ENCODE results near the gene COL6A1. TPM values are rescaled to one million over a fixed set of nuclear protein-coding genes. Genes with fewer than 3 reads are reported as not detected.

The COL6A1 gene
- total and polyA plus RNA-seq, 4 experiments from 2014 or later = 0.87 to 6.0 (median 5.2) TPM; not detected in 1

DNA sequence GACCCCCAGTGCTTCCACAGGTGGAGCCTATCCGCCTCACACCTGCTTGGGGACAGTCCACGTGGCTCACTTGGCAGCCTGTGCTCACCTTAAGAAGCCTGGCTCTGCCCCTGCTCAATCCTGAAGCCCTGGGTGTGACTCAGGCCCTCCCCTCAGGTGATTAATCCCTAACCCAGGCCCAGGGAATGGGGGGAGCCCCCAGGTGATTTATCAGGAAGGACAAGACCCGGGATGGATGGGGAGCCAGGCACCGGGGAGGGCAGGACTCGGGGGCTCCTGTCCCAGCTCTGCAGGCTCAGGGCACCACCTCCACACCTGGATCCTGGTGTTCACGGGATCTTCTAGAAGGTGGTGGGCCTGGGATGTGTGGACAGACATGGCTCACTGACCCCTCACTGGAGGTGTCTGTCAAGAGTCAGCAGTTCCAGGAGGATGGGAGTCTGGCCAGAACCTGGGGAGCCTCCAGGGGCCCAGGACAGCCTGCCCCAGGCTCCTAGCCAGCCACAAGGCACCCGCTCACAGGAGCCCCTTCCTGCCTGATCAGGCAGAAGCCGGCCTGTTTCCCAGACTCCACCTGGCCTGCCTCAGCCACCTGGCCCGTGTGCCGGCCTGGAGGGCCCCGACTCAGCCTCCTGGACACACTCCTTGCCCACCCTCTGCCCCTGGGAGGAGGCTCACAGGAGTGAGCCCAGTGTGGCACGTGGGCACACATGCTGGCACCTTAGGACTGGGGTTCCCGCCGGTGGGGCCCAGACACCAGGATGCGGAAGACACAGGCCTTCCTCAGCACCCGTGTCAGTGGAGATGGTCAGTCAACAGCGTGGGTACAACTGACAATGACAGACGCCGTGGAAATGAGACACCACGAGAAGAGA lies 38.6 kb upstream of the COL6A1 start:
- no peaks in the 10 kb centered on the region for H3K36me3 Mint-ChIP-seq
- no peaks in the 10 kb centered on the region for H3K4me1 ChIP-seq (ENCODE audit: insufficient read depth, low read length)
- no peak overlapping the region for H3K27ac ChIP-seq (ENCODE audit: low read depth, low read length)
- intact Hi-C loops (cut with micrococcal nuclease) = no loop called here
- ChIA-PET CTCF (ENCODE audit: partially characterized antibody) (no interaction called here), POLR2A (ENCODE audit: partially characterized antibody) (no interaction called here)
- no peaks in the 10 kb centered on the region for H3K4me1 Mint-ChIP-seq
- H3K27me3 ChIP-seq (ENCODE audit: insufficient read depth, low read length) = no peaks in the 10 kb centered on the region
- no peak for DNase-seq
- no peaks in the 10 kb centered on the region for H3K27me3 Mint-ChIP-seq
- H3K9me3 ChIP-seq (ENCODE audit: control insufficient read depth in 1 of 2, low read length in 2 of 2) = no peaks in the 10 kb centered on the region
- no peak overlapping the region for H3K27ac Mint-ChIP-seq
- no peaks in the 10 kb centered on the region for H3K9me3 Mint-ChIP-seq
- H3K36me3 ChIP-seq (ENCODE audit: insufficient read depth, low read length) = no peaks in the 10 kb centered on the region
- H3K4me3 ChIP-seq (ENCODE audit: low read length in 2 of 2) = no peak overlapping the region
- H3K4me3 Mint-ChIP-seq = no peak overlapping the region

DNA sequence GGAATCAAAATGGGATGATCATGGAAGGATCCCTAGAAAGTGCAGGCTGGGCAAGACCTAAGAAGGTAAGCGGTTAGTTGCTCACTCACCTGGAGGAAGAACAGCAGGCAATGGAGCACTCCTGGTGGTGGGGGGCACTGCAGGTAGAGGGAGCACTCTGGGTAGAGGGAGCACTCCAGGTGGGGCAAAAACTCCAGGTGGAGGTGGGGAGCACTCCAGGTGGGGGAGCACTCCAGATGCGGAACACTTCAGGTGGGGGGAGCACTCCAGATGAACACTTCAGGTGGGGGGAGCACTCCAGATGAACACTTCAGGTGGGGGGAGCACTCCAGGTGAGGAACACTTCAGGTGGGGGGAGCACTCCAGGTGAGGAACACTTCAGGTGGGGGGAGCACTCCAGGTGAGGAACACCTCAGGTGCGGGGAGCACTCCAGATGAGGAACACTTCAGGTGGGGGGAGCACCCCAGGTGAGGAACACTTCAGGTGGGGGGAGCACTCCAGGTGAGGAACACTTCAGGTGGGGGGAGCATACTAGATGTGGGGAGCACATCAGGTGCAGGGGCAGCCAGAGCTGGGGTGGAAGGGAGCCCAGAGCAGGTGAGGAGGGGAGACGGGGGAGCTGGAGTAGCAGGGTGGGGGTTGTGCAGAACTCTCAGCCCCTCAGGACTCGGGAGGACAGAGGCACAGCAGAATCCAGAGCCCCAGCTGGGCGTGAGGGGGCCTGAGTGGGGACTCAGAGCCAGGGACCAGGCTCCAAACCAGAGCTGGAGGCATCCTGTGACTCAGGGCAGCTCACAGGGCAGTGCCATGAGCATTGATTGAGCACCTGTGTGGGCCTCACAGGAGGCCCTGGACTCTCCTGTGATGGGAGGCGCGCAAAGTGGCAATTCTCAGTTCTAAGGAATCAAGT lies 37.7 kb upstream of the COL6A1 start:
- intact Hi-C loops (cut with micrococcal nuclease) = no loop called here
- Histone ChIP-seq H3K36me3 (ENCODE audit: insufficient read depth, low read length) (no peaks in the 10 kb centered on the region), H3K4me3 (ENCODE audit: low read length in 2 of 2) (no peak overlapping the region), H3K27ac (ENCODE audit: low read depth, low read length) (no peak overlapping the region), H3K27me3 (ENCODE audit: insufficient read depth, low read length) (no peaks in the 10 kb centered on the region), H3K9me3 (ENCODE audit: control insufficient read depth in 1 of 2, low read length in 2 of 2) (no peaks in the 10 kb centered on the region), H3K4me1 (ENCODE audit: insufficient read depth, low read length) (no peaks in the 10 kb centered on the region)
- ChIA-PET POLR2A (ENCODE audit: partially characterized antibody) (no interaction called here), CTCF (ENCODE audit: partially characterized antibody) (no interaction called here)
- Mint-ChIP-seq H3K36me3 (no peaks in the 10 kb centered on the region), H3K4me3 (no peak overlapping the region), H3K4me1 (no peaks in the 10 kb centered on the region), H3K27ac (no peak overlapping the region), H3K9me3 (no peaks in the 10 kb centered on the region), H3K27me3 (peaks cover 0 to 1% of the 10 kb centered on the region in 2 donors)
- DNase-seq = no peak

DNA sequence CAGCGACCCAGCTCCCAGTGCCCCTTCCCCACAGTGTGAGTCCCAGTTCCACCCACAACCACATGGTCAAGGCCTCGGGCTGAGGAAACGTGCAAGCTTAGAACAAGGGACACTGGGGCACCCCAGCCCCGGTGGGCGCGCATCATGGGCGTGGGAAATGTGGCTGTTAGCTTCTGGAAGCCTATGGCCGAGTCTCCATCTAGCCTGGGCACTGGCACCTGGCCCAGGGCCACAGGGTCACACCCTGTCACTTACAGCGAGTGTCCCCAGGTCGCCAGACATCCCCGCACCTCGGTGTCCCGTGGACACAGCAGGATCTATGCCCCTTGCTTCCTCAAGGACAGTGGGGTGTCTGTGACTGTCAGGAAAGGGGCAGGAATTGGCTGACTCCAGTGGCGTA lies 37.0 kb upstream of the COL6A1 start:
- Mint-ChIP-seq H3K27ac (no peak overlapping the region), H3K4me1 (no peaks in the 10 kb centered on the region), H3K27me3 (peaks cover 0 to 1% of the 10 kb centered on the region in 2 donors), H3K36me3 (no peaks in the 10 kb centered on the region), H3K4me3 (no peak overlapping the region), H3K9me3 (no peaks in the 10 kb centered on the region)
- no peak overlapping the region for H3K27ac ChIP-seq (ENCODE audit: low read depth, low read length)
- intact Hi-C loops (cut with micrococcal nuclease) = no loop called here
- H3K36me3 ChIP-seq (ENCODE audit: insufficient read depth, low read length) = no peaks in the 10 kb centered on the region
- no peaks in the 10 kb centered on the region for H3K9me3 ChIP-seq (ENCODE audit: control insufficient read depth in 1 of 2, low read length in 2 of 2)
- H3K27me3 ChIP-seq (ENCODE audit: insufficient read depth, low read length) = no peaks in the 10 kb centered on the region
- no peaks in the 10 kb centered on the region for H3K4me1 ChIP-seq (ENCODE audit: insufficient read depth, low read length)
- ChIA-PET CTCF (ENCODE audit: partially characterized antibody) (no interaction called here), POLR2A (ENCODE audit: partially characterized antibody) (no interaction called here)
- DNase-seq = no peak
- no peak overlapping the region for H3K4me3 ChIP-seq (ENCODE audit: low read length in 2 of 2)

DNA sequence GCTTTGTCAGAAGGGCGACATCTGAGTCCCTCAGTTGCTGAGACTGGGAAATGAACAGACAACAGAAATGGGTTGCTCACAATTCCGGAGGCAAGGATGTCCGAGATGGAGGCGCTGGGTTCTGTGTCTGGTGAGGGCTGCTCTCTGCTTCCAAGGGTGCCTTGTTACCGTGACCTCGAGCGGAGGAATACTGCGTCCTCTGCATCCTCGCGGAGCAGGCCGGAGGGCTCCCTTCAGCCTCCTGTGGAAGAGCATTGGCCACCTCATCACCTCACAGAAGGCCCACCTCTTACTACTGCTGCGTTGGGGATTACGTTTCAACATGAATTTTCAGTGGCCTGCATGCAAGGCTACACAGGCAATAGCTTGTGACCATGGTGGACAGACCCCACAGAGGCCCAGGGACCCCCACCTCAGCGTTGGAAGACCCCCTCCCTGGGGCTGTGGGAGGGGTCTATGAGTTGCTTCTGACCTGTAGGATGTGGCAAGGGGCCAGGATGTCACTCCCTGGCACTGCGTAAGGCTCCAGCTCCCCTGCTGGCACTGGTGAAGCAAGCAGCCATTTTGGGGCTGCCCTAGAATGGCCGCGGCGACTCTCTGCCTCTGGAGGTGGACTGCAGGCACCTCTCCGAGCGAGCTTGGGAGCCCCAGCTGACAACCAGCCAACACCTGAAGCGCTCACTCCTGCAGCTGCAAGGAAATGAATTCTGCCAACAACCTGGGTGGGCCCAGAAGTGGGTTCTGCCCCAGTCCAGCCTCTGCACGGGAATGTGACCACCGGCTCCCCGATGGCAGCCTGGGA lies 36.3 kb upstream of the COL6A1 start:
- Mint-ChIP-seq H3K4me1 (no peaks in the 10 kb centered on the region), H3K9me3 (no peaks in the 10 kb centered on the region), H3K27me3 (peaks cover 0 to 1% of the 10 kb centered on the region in 2 donors), H3K27ac (no peak overlapping the region), H3K36me3 (no peaks in the 10 kb centered on the region), H3K4me3 (no peak overlapping the region)
- ChIA-PET CTCF (ENCODE audit: partially characterized antibody) (no interaction called here), POLR2A (ENCODE audit: partially characterized antibody) (no interaction called here)
- Histone ChIP-seq H3K9me3 (ENCODE audit: control insufficient read depth in 1 of 2, low read length in 2 of 2) (no peaks in the 10 kb centered on the region), H3K4me1 (ENCODE audit: insufficient read depth, low read length) (no peaks in the 10 kb centered on the region), H3K36me3 (ENCODE audit: insufficient read depth, low read length) (no peaks in the 10 kb centered on the region), H3K27ac (ENCODE audit: low read depth, low read length) (no peak overlapping the region), H3K27me3 (ENCODE audit: insufficient read depth, low read length) (no peaks in the 10 kb centered on the region), H3K4me3 (ENCODE audit: low read length in 2 of 2) (no peak overlapping the region)
- intact Hi-C loops (cut with micrococcal nuclease) = no loop called here
- DNase-seq = no peak

DNA sequence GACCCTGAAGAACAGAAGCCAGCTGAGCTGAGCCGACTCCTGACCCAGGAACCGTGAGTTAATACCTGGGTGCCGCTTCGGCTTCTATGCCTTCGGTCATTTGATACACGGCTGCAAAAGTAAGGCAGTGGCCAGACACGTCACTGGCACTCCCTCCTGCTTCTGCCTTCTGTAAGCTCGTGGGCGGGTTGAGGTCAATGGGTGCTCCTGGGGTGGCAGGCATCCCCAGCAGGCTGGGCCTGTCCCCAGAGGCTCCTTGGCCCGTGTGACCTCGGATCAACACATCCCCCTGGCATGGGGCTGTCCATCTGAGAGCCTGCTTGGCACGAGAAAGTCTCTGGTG lies 35.7 kb upstream of the COL6A1 start:
- Mint-ChIP-seq H3K4me1 (no peaks in the 10 kb centered on the region), H3K27ac (no peak overlapping the region), H3K9me3 (no peaks in the 10 kb centered on the region), H3K27me3 (peaks cover 0 to 2% of the 10 kb centered on the region in 2 donors), H3K4me3 (no peak overlapping the region), H3K36me3 (no peaks in the 10 kb centered on the region)
- intact Hi-C loops (cut with micrococcal nuclease) = no loop called here
- H3K4me3 ChIP-seq (ENCODE audit: low read length in 2 of 2) = no peak overlapping the region
- no peak for DNase-seq
- ChIA-PET POLR2A (ENCODE audit: partially characterized antibody) (no interaction called here), CTCF (ENCODE audit: partially characterized antibody) (no interaction called here)
- no peaks in the 10 kb centered on the region for H3K27me3 ChIP-seq (ENCODE audit: insufficient read depth, low read length)
- no peaks in the 10 kb centered on the region for H3K4me1 ChIP-seq (ENCODE audit: insufficient read depth, low read length)
- no peak overlapping the region for H3K27ac ChIP-seq (ENCODE audit: low read depth, low read length)
- H3K9me3 ChIP-seq (ENCODE audit: control insufficient read depth in 1 of 2, low read length in 2 of 2) = no peaks in the 10 kb centered on the region
- H3K36me3 ChIP-seq (ENCODE audit: insufficient read depth, low read length) = no peaks in the 10 kb centered on the region

DNA sequence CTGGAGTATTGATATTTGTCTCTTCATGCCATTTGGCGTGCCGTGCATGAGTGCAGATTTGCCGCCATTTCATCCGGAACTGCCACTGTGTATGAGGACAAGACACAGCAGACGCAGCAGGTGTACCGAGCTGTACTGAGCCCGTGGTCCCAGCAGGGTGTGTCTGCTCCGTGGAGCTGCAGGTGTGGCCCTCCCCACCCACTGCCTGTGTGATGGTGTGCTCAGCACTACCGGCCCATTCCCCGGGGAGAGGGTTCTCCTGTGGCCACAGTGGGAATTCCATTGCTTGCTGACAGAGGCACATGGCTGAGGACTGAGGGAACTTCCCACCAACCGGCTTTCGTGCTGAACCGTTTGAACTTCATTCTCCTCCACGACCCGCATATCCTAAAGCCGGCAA lies 34.3 kb upstream of the COL6A1 start:
- no peaks in the 10 kb centered on the region for H3K36me3 ChIP-seq (ENCODE audit: insufficient read depth, low read length)
- ChIA-PET CTCF (ENCODE audit: partially characterized antibody) (no interaction called here), POLR2A (ENCODE audit: partially characterized antibody) (no interaction called here)
- no peaks in the 10 kb centered on the region for H3K9me3 Mint-ChIP-seq
- H3K27ac ChIP-seq (ENCODE audit: low read depth, low read length) = no peak overlapping the region
- H3K36me3 Mint-ChIP-seq = no peaks in the 10 kb centered on the region
- H3K27me3 Mint-ChIP-seq = peaks cover 0 to 4% of the 10 kb centered on the region in 2 donors
- H3K9me3 ChIP-seq (ENCODE audit: control insufficient read depth in 1 of 2, low read length in 2 of 2) = no peaks in the 10 kb centered on the region
- H3K4me3 Mint-ChIP-seq = no peak overlapping the region
- intact Hi-C loops (cut with micrococcal nuclease) = no loop called here
- H3K27me3 ChIP-seq (ENCODE audit: insufficient read depth, low read length) = no peaks in the 10 kb centered on the region
- DNase-seq = no peak
- H3K27ac Mint-ChIP-seq = no peak overlapping the region
- no peak overlapping the region for H3K4me3 ChIP-seq (ENCODE audit: low read length in 2 of 2)
- no peaks in the 10 kb centered on the region for H3K4me1 Mint-ChIP-seq
- no peaks in the 10 kb centered on the region for H3K4me1 ChIP-seq (ENCODE audit: insufficient read depth, low read length)

DNA sequence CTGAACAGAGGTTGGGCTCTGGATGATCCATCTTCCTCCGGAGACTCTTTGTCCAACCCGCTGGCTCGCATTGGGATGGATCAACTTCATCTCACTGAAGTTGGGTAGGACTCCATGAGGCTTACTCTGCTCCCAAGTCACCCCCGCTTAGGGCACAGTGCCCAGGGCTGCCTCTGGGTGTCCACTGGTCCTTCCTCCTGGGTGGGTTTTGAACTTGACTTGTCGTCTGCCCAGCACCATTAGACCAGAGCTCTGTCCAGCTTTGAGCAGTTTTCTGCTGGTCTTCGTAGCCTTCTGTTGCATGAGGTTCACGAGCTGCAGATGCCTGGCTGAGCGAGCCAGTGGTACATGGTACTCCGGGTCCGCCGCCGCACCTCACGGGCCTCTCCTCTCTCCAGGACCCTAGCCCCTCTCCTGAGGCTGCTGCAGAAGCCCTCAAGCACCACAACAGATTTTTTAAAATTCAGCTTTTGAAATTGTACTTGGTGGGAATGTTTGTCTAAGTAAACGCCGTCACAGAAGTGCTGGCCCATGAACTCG lies 33.8 kb upstream of the COL6A1 start:
- no peak for DNase-seq
- Histone ChIP-seq H3K27me3 (ENCODE audit: insufficient read depth, low read length) (no peaks in the 10 kb centered on the region), H3K36me3 (ENCODE audit: insufficient read depth, low read length) (no peaks in the 10 kb centered on the region), H3K9me3 (ENCODE audit: control insufficient read depth in 1 of 2, low read length in 2 of 2) (no peaks in the 10 kb centered on the region), H3K27ac (ENCODE audit: low read depth, low read length) (no peak overlapping the region), H3K4me3 (ENCODE audit: low read length in 2 of 2) (no peak overlapping the region), H3K4me1 (ENCODE audit: insufficient read depth, low read length) (no peaks in the 10 kb centered on the region)
- H3K4me1 Mint-ChIP-seq = no peaks in the 10 kb centered on the region
- POLR2A ChIA-PET (ENCODE audit: partially characterized antibody) = no interaction called here
- no peak overlapping the region for H3K4me3 Mint-ChIP-seq
- peaks cover 4 to 5% of the 10 kb centered on the region in 2 donors for H3K27me3 Mint-ChIP-seq
- H3K36me3 Mint-ChIP-seq = no peaks in the 10 kb centered on the region
- peaks cover 0 to 3% (median 0%) of the 10 kb centered on the region in 8 donors for H3K9me3 Mint-ChIP-seq
- no peak overlapping the region for H3K27ac Mint-ChIP-seq
- CTCF ChIA-PET (ENCODE audit: partially characterized antibody) = interaction anchor here (0.6 kb wide), 1 partner anchor 466 kb away, joined by 3 read pairs; no protein-coding TSS in a partner anchor
- intact Hi-C loops (cut with micrococcal nuclease) = no loop called here
